AG09309 (cell line): ENCODE results near the gene DDX23.
A peak's percentile ranks its signal among the peaks of the same experiment; 100 is the strongest.
"Not testable (repeated sequence)": the region's sequence is repeated elsewhere in the genome, so short reads cannot be mapped to it uniquely, and the experiment has no call there.

Source experiments
- DNase-seq: peaks from one replicate; pipeline ENCODE4 v3.0.0-alpha.2; 2010; ENCODE audit warnings: low read depth
- H3K4me3 ChIP-seq: 2 replicates; pipeline ENCODE4 v1.5.1; 2011; ENCODE audit warnings: mild to moderate bottlenecking, low read depth, low read length, moderate library complexity; ENCODE audit not compliant: control insufficient read depth
- TF ChIP-seq, protein P1 (sequence below): IDR thresholded peaks from 2 replicates; pipeline ENCODE4 v1.5.1; 2011; ENCODE audit warnings: mild to moderate bottlenecking, low read depth, low read length, inconsistent platforms; ENCODE audit not compliant: insufficient read depth, control insufficient read depth; ENCODE audit errors: missing control alignments

Gene DDX23

DNA sequence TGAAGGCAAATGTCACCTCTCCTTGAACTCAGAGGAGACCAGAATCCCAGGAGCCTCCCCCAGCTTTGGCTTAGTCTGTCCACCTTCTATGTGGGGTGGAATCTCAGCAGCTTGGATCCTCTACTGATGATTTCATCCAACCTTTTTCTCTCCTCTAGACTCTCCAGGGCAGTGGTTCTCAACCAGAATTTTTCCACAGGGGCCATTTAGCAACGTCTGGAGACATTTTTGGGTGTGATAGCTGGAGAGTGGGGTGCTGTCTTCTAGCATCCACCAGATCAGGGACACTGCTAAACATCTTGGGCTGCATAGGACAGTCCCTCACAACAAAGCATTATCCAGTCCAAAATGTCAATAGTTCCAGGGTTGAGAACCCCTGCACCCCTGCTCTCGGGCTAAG is 4.4 kb upstream of the DDX23 start:
- DNase-seq, result no peak
- H3K4me3 ChIP-seq, result no peak overlapping the region
- TF ChIP-seq, protein P1, sequence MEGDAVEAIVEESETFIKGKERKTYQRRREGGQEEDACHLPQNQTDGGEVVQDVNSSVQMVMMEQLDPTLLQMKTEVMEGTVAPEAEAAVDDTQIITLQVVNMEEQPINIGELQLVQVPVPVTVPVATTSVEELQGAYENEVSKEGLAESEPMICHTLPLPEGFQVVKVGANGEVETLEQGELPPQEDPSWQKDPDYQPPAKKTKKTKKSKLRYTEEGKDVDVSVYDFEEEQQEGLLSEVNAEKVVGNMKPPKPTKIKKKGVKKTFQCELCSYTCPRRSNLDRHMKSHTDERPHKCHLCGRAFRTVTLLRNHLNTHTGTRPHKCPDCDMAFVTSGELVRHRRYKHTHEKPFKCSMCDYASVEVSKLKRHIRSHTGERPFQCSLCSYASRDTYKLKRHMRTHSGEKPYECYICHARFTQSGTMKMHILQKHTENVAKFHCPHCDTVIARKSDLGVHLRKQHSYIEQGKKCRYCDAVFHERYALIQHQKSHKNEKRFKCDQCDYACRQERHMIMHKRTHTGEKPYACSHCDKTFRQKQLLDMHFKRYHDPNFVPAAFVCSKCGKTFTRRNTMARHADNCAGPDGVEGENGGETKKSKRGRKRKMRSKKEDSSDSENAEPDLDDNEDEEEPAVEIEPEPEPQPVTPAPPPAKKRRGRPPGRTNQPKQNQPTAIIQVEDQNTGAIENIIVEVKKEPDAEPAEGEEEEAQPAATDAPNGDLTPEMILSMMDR, result no peak

DNA sequence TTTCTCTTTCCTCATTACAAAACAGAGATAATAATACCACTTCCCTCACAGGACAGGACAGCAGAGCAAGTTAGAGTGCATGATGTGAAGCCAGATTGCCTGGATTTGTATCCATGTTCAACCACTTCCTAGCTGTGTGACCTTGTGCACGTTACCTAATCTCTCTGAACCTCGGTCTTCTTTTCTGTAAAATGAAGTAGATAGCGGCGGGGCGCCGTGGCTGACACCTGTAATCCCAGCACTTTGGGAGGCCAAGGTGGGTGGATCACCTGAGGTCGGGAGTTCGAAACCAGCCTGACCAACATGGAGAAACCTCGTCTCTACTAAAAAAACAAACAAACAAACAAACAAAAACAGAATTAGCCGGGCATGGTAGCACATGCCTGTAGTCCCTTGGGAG is 3.0 kb upstream of the DDX23 start:
- not testable (repeated sequence) for H3K4me3 ChIP-seq, DNase-seq

DNA sequence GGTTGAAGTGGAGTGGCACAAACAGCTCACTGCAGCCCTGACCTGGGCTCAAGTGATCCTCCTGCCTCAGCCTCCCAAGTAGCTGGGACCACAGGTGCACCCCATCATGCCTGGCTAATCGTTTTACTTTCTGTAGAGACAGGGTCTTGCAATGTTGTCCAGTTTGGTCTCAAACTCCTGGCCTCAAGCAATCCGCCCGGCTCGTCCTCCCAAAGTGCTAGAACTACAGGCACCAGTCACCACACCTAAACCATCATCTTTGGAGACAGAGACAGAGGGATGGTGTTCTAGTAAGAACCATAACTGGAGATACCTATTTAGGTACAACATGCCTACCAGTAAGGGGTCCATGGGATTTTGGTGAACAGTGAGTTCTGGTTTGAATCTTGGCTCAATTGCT is 2.5 kb upstream of the DDX23 start:
- no peak for DNase-seq
- H3K4me3 ChIP-seq, result no peak overlapping the region
- TF ChIP-seq, protein P1, result no peak

DNA sequence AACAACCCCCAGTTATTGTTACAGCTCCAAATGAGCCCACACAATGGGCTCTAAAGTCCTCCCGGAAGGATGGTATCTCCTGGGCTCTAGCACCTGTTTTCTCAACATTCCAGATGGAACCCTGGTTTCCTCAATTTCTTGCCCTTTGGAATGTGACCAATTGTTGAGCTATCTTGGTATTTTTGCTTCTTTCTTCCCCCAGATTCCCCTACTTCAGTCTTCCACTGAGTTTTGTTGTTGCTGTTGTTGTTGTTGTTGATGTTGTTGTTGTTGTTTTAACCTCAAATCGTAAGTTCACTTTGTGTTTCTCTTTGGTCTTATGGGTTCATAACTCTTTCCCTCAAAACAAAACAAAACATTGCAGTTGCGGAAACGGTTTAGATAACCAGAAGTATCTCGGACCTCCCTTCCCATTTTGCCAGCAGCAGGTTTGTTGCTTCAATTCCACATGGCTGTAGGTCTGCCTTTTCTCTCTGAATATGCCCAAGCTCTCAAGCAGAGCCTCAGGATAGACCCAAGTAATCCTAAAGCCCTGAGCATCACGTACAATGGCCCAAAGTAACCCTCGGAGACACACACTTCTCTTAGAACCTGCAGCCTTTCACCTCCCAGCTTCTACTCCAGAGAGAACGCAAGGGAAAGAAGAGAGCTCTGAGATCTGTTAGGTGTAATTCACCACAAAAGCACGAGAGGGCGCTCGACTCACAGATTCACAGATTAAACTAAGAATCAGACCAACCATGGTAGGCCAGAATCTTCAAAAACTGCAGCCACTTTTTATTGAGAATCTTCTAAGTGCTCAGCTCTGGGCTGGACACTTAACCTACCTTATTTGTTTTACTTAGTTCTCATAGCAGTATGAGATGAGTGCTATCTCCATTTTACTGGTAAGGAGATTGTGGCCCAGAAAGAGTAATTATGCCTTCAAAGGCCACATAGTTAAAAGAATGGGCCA is 1.0 kb upstream of the DDX23 start:
- DNase-seq, result peak; percentile 57
- TF ChIP-seq, protein P1, result peak; percentile 77
- H3K4me3 ChIP-seq, result peak overlapping the region; percentile 71

DNA sequence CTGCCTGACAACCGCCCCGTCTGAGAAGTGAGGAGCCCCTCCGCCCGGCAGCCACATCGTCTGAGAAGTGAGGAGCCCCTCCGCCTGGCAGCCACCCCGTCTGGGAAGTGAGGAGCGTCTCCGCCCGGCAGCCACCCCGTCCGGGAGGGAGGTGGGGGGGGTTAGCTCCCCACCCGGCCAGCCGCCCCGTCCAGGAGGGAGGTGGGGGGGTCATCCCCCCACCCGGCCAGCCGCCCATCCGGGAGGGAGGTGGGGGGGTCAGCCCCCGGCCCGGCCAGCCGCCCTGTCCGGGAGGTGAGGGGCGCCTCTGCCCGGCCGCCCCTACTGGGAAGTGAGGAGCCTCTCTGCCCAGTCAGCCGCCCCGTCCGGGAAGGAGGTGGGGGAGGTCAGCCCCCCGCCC is 9.9 kb downstream of the DDX23 start:
- H3K4me3 ChIP-seq, DNase-seq: not testable (repeated sequence)

DNA sequence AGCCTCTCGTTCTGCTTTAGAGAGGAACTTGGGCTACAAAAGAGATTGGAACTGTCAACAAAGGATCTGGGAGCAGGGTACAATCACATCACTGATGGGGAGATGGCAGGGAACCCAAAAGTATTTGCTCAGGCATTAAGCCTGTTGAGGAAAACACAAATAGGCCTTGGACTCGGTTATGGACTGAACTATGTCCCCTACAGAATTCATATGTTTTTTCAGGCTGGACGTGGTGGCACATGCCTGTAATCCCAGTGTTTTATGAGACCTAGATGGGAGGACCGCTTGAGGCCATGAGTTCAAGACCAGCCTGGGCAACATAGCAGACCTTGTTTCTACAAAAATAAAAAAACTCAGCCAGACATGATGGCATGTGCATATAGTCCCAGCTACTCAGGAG is 13.9 kb downstream of the DDX23 start:
- TF ChIP-seq, protein P1, result no peak
- no peak overlapping the region for H3K4me3 ChIP-seq
- no peak for DNase-seq

DNA sequence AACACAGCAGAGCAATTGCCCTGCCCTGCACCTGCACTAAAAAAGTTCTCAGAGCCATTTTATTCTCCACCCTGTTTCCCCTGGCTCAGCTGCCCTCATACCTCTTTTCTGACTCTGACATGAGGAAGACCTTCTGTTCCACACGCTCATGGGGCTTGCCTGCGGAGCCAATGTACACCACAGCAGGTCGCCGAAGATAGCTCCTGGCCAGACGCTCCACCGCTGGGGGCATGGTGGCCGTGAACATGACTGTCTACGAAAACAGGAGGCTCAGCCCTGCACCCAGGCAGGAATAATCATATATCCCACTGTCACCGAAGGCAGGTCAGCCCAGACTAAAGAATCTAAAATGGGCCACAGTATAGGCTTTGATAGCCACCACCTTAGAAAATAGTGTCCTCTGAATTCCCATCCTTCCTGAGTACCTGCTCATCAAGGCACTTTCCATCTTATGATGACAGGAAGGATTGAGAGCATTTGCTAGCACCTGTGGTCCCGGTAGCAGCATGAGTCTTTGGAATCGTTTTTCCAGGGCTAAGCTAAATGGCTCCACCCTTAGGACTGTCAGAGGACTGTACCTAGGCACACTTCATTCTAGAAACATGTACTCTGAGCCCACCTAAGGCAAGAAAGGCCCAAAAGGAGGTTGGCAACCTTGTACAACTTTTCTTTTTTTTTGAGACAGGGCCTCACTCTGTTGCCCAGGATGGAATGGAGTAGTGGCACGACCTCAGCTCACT is 19.5 kb downstream of the DDX23 start:
- TF ChIP-seq, protein P1, result no peak

More for the DNA sequence above, 19.5 kb downstream of the DDX23 start:
- H3K4me3 ChIP-seq, result no peak overlapping the region
- no peak for DNase-seq
